ENCODE measurements around the gene EBP.
"Not testable (repeated sequence)": the region's sequence is repeated elsewhere in the genome, so short reads cannot be mapped to it uniquely, and the experiment has no call there.

EBP gene

GRCh38 chrX:48493890-48494364 is 27.7 kb upstream of the EBP start:
- no peak for DNase-seq (ENCODE audit: low spot score)

GRCh38 chrX:48496660-48497059 is 24.9 kb upstream of the EBP start:
- DNase-seq (ENCODE audit: low spot score), result no peak

- DNase-seq (ENCODE audit: low spot score), result no peak
Observed at GRCh38 chrX:48497871-48498270, 23.7 kb upstream of the EBP start.

GRCh38 chrX:48498374-48498809 is 23.2 kb upstream of the EBP start:
- DNase-seq (ENCODE audit: low spot score), result no peak

GRCh38 chrX:48504261-48504660 is 17.3 kb upstream of the EBP start:
- DNase-seq (ENCODE audit: low spot score), result no peak

GRCh38 chrX:48505481-48505880 is 16.1 kb upstream of the EBP start:
- DNase-seq (ENCODE audit: low spot score), result no peak

- no peak for DNase-seq (ENCODE audit: low spot score)
Observed at GRCh38 chrX:48507246-48507645, 14.4 kb upstream of the EBP start.

GRCh38 chrX:48508400-48509244 is 13.0 kb upstream of the EBP start, which contains the start of gene PORCN:
TSS of gene PORCN (plus strand) at chrX:48508992. CDS start at chrX:48509821, 829 bp downstream.
- peak; percentile 80 for DNase-seq (ENCODE audit: low spot score)

- no peak for DNase-seq (ENCODE audit: low spot score)
Observed at GRCh38 chrX:48509245-48509590, 12.4 kb upstream of the EBP start.

GRCh38 chrX:48509619-48510018 is 12.0 kb upstream of the EBP start:
- DNase-seq (ENCODE audit: low spot score), result no peak

- DNase-seq (ENCODE audit: low spot score), result no peak
Observed at GRCh38 chrX:48511560-48511959, 10.0 kb upstream of the EBP start.

GRCh38 chrX:48512371-48512935 is 9.2 kb upstream of the EBP start:
- no peak for DNase-seq (ENCODE audit: low spot score)

- DNase-seq (ENCODE audit: low spot score), result no peak
Observed at GRCh38 chrX:48513670-48514069, 7.9 kb upstream of the EBP start.

GRCh38 chrX:48514126-48514806 is 7.3 kb upstream of the EBP start:
- DNase-seq (ENCODE audit: low spot score), result no peak

- no peak for DNase-seq (ENCODE audit: low spot score)
Observed at GRCh38 chrX:48514868-48515460, 6.6 kb upstream of the EBP start.

GRCh38 chrX:48515842-48516241 is 5.8 kb upstream of the EBP start:
- no peak for DNase-seq (ENCODE audit: low spot score)

- no peak for DNase-seq (ENCODE audit: low spot score)
Observed at GRCh38 chrX:48516285-48516684, 5.3 kb upstream of the EBP start.

GRCh38 chrX:48516987-48517386 is 4.6 kb upstream of the EBP start:
- DNase-seq (ENCODE audit: low spot score), result no peak

GRCh38 chrX:48519481-48519880 is 2.1 kb upstream of the EBP start:
- DNase-seq (ENCODE audit: low spot score), result not testable (repeated sequence)

GRCh38 chrX:48520455-48520854 is 1.2 kb upstream of the EBP start:
- DNase-seq (ENCODE audit: low spot score), result no peak

GRCh38 chrX:48520976-48521352 is 644 bp upstream of the EBP start:
- no peak for DNase-seq (ENCODE audit: low spot score)

GRCh38 chrX:48522291-48522690 is 683 bp downstream of the EBP start:
- no peak for DNase-seq (ENCODE audit: low spot score)

- no peak for DNase-seq (ENCODE audit: low spot score)
Observed at GRCh38 chrX:48523682-48524081, 2.1 kb downstream of the EBP start.

Measured in left forelimb (tissue), 1 donor.